Measurements from ENCODE around the gene CSGALNACT2. TPM values are rescaled to one million over a fixed set of nuclear protein-coding genes. Genes with fewer than 3 reads are reported as not detected.
A peak's percentile ranks its signal among the peaks of the same experiment; 100 is the strongest.

CSGALNACT2 gene
- total and polyA plus RNA-seq, 7 donors: 10.2 to 33.1 (median 18.9) TPM

- no peaks in the 10 kb centered on the region for H3K4me1 ChIP-seq
- intact Hi-C loops (cut with DNase I): no loop called here
- 40 to 58% (median 50%) methylated on average over 12 to 13 of the region's 13 CpGs for WGBS, 3 donors
- peaks cover 0 to 2% (median 0%) of the 10 kb centered on the region in 3 donors for H3K27me3 ChIP-seq (ENCODE audit: insufficient read depth in 3 of 3, low read length in 2 of 3)
- no peak for ATAC-seq
- DNase-seq: peak; percentile 8 to 30
- H3K9me3 ChIP-seq: no peaks in the 10 kb centered on the region
- H3K27ac ChIP-seq: no peak overlapping the region
- H3K36me3 ChIP-seq (ENCODE audit: insufficient read depth in 1 of 2, low read depth in 1 of 2): no peaks in the 10 kb centered on the region
- no peak overlapping the region for H3K4me3 ChIP-seq
- TF ChIP-seq CTCF (IDR thresholded peaks at IDR 0.05): no peak
Measured at GRCh38 chr10:43212043-43212721, 73.9 kb downstream of the CSGALNACT2 start.

DNA sequence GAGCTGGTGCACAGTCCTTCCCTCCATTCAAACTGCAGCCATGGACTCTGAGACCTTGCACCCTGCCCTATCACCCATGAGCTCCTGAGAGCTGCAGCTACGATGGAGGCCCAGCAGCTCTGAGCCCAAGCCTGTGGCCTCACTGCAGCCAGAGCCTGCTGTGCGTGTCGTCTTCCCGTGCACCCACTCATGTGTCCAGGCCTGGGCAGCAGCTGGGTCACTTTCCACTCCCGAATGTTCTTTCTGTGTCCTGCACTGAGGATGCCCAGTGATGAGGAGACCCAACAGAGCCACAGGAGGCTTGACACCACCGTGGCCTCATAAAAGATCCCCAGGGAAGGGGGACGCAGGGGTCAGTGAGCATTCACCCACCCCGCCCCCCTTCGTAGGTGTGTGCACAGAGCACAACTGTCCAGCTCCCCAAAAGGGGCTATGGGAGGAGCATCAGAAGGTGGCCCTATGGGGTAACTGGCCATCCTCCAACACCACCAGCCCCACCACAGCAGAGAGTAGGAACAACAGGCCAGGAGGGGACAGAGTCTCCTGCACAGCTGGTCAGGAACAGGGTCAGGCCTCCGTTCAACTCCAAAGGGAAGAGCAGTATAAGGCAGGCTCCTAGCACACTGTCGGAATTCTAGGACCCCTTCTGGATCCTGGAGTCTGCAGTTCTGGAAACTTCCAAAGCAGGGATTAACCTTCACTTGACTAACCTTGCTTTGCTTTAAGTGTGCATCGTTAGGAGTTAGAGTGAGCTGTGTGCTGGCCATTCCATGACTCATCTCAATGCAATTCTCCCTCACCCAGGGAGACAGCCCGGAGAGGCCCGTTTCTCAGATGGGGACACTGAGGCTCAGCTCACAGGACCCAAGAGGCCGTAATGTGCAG lies 76.1 kb downstream of the CSGALNACT2 start:
- ATAC-seq (no peak), DNase-seq (peak; percentile 4 to 13)

DNA sequence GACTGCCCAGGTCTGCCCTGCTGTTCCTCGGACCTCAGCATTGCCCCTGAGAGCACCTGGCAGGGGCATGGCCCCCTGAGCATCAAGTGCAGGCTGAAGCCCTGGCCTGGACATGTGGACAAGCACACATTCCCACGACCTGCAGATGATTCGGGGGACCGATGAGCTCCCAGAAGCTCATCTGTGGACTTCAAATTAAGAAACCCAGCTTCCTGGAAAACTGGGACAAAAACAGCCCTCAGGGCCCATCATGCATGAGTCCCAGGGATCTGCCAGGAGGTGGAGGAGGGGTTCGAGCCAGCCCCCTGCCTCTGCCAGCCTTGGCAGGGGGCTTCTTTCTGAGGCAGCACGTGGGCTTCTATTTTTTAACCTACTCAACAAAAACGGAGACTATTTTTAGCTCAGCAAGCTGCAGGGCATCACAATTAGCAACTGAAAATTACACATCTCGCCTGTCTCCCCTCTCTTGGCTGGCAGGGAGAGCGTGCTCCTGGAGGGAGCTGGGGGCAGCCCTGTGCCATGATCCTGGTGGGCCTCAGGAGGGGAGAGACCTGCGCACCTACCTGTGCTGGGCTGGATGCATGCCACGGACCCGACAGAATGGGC lies 76.8 kb downstream of the CSGALNACT2 start:
- intact Hi-C loops (cut with DNase I): no loop called here
- WGBS, 3 donors: 50 to 62% (median 54%) methylated on average over 12 of the region's 12 CpGs
- TF ChIP-seq CTCF (IDR thresholded peaks at IDR 0.05): no peak
- ATAC-seq (no peak), DNase-seq (peak in 1 of 2 donors; percentile 4)
- Histone ChIP-seq H3K27me3 (ENCODE audit: insufficient read depth in 3 of 3, low read length in 2 of 3) (peaks cover 0 to 8% (median 0%) of the 10 kb centered on the region in 3 donors), H3K27ac (no peak overlapping the region), H3K4me3 (no peak overlapping the region), H3K36me3 (ENCODE audit: insufficient read depth in 1 of 2, low read depth in 1 of 2) (no peaks in the 10 kb centered on the region), H3K9me3 (no peaks in the 10 kb centered on the region), H3K4me1 (no peaks in the 10 kb centered on the region)

More for the DNA sequence above, 76.1 kb downstream of the CSGALNACT2 start:
- no peak overlapping the region for H3K4me3 ChIP-seq
- no peaks in the 10 kb centered on the region for H3K36me3 ChIP-seq (ENCODE audit: insufficient read depth in 1 of 2, low read depth in 1 of 2)
- no peak for TF ChIP-seq CTCF (IDR thresholded peaks at IDR 0.05)
- H3K4me1 ChIP-seq: no peaks in the 10 kb centered on the region
- peaks cover 0 to 8% (median 0%) of the 10 kb centered on the region in 3 donors for H3K27me3 ChIP-seq (ENCODE audit: insufficient read depth in 3 of 3, low read length in 2 of 3)
- intact Hi-C loops (cut with DNase I): no loop called here
- no peaks in the 10 kb centered on the region for H3K9me3 ChIP-seq
- H3K27ac ChIP-seq: no peak overlapping the region
- WGBS, 3 donors: 78 to 82% (median 78%) methylated on average over 15 of the region's 15 CpGs

- H3K9me3 ChIP-seq: no peaks in the 10 kb centered on the region
- 82 to 88% (median 84%) methylated on average over 19 of the region's 19 CpGs for WGBS, 3 donors
- peak in 1 of 2 donors; percentile 9 for DNase-seq
- no peak overlapping the region for H3K27ac ChIP-seq
- intact Hi-C loops (cut with DNase I): no loop called here
- H3K27me3 ChIP-seq (ENCODE audit: insufficient read depth in 3 of 3, low read length in 2 of 3): peaks cover 0 to 11% (median 0%) of the 10 kb centered on the region in 3 donors
- H3K4me3 ChIP-seq: no peak overlapping the region
- H3K4me1 ChIP-seq: no peaks in the 10 kb centered on the region
- H3K36me3 ChIP-seq (ENCODE audit: insufficient read depth in 1 of 2, low read depth in 1 of 2): no peaks in the 10 kb centered on the region
- no peak for TF ChIP-seq CTCF (IDR thresholded peaks at IDR 0.05)
- ATAC-seq: no peak
Measured at GRCh38 chr10:43215758-43216455, 77.7 kb downstream of the CSGALNACT2 start.

All from psoas muscle (tissue), 8 donors.